NCI-H2227 treated with DMSO at 0.1 percent for 48 hours (cell line): Measurements from ENCODE around the gene EMC1.
"Not testable (repeated sequence)": the region's sequence is repeated elsewhere in the genome, so short reads cannot be mapped to it uniquely, and the experiment has no call there.

Experiments
- DNase-seq: peaks from one replicate; lab custom pipeline; 2025; lab: John Stamatoyannopoulos, UW

Gene EMC1

GRCh38 chr1:19260211-19261138 is 9.2 kb upstream of the EMC1 start:
- DNase-seq = peak; percentile 29

- no peak for DNase-seq
Measured at GRCh38 chr1:19258353-19258752, 7.0 kb upstream of the EMC1 start.

- no peak for DNase-seq
Measured at GRCh38 chr1:19257178-19257914, 6.0 kb upstream of the EMC1 start.

- DNase-seq = not testable (repeated sequence)
Measured at GRCh38 chr1:19256301-19256700, 5.0 kb upstream of the EMC1 start.

- no peak for DNase-seq
Measured at GRCh38 chr1:19255288-19255687, 4.0 kb upstream of the EMC1 start.

- no peak for DNase-seq
Measured at GRCh38 chr1:19254416-19254815, 3.1 kb upstream of the EMC1 start.

DNA sequence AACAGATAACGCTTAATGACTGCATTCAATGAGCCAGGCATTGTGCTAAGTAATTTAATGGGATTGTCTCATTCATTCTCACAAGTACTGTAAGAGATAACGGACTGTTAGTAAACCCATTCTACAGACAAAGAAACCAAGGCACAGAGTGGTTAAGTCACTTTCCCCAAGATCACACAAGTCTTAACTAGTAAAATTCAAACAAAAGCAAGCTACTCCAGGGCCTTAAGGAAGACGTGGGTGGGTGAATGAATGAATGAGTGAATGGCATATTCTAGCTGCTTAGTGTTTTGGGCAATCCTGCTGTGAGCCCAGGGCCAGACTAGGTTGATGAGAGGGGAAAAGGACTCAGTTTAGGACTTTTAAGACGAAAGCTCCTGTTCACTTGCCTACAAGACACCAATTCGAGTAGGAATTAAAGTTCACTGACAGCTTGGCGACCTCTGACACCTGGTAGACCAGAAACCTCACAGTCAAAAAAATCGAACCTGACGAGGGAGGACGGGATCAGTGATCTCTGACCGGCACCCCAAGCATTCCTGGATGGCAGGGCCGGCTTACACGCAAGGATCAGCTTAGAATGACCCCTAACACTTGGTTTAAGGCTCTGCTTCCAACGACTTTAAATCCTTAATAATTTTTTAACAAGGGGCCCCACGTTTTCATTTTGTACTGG is 557 bp downstream of the EMC1 start:
- no peak for DNase-seq

DNA sequence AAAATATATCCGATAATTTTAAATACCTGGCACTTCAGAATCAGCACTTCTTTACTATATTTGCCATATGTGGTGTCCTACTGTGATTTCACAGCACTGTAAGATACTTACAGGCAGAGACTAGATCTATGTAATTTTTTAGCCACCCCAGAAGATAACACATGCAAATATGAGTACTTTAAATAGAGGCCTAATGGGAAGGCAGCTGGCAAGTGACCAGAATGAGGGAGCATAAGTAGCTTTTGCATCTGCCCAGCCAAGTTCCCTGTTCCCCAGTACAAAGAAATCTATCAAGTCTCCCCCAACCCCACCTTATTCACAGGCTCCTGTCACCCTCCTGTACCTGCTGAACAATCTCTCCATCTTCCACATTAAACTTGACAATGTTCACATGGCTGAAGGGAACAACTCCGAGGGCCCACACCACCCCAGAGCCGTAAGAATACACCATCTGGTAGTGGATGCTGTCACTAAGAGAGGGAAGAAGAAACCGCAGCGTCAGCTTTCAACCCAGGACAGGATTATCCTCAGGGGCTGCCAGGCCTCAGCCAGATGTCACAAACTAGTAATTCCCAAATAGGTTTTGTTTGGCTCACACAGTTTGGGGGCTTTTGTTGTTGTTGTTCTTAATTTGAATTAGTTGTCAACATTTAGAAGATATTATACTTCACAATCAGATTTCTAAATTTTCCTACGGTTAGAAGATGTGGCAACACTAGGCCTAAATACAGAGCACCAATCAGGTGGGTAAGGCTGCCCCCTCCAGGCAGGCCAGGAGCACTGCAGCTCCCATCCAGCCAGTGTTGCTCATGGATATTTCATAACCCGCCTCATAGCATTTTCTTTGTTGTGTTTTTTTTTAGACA is 10.4 kb downstream of the EMC1 start:
- peak; percentile 37 for DNase-seq

GRCh38 chr1:19239876-19240275 is 11.4 kb downstream of the EMC1 start:
- no peak for DNase-seq

DNA sequence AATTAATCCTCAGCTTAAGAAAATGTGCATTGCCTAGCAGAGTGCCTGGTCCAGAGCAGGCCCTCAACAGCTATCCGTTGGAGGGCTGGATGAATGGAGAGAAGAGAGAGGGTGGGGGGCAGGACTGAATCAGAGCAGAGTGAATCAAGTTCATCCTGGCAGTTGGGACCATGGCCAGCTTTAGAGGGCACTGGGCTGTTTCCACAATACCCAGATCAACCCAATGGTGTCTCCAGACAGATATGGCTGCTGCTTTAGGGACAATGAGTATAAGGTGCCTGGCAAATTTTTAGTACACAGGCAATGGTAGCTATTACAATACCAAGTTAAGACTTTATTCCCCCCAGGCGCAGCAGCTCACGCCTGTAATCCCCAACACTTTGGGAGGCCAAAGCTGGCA is 17.1 kb downstream of the EMC1 start:
- no peak for DNase-seq

GRCh38 chr1:19232524-19232846 is 18.8 kb downstream of the EMC1 start:
- no peak for DNase-seq

GRCh38 chr1:19231736-19232523 is 19.4 kb downstream of the EMC1 start:
- not testable (repeated sequence) for DNase-seq

DNA sequence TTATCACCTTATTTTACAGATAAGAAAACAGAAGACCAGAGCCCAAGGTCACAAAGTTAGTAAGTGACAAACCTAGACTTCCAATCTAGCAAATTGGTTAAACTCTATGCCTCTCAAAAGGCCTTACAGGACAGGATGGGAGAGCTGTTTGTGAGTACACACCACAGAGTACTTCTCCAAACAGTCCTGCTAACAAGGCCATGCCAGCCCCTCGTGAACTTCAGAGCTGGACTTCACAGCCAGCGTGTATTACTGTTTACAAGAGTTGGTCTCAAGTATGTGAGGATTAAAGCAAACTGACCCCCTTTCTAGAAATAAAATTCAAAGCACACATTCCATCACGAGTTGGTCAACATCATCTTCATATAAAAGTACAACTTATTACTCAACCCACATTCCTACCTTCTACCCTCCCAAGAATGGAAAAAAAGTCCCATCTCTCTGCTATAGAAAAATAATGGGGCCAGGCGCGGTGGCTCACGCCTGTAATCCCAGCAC is 21.4 kb downstream of the EMC1 start:
- no peak for DNase-seq

DNA sequence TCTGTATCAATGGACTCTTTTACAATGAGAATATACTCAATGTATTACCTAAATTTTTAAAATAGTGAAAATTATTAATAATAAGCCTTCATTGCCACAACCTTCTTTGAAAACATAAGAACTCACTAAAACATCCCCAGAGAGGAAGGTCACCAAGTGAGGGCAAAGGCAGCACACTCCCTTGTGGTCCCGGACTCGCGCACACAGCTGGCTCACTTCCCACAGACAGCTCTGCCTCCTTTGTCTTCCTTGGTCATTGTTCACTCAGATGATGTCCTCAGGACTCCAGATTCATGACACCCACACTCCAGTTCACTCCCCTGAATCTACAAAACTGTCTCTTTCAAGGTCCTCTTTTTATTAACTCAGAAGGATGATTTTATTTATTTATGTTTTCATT is 22.1 kb downstream of the EMC1 start:
- DNase-seq = no peak

DNA sequence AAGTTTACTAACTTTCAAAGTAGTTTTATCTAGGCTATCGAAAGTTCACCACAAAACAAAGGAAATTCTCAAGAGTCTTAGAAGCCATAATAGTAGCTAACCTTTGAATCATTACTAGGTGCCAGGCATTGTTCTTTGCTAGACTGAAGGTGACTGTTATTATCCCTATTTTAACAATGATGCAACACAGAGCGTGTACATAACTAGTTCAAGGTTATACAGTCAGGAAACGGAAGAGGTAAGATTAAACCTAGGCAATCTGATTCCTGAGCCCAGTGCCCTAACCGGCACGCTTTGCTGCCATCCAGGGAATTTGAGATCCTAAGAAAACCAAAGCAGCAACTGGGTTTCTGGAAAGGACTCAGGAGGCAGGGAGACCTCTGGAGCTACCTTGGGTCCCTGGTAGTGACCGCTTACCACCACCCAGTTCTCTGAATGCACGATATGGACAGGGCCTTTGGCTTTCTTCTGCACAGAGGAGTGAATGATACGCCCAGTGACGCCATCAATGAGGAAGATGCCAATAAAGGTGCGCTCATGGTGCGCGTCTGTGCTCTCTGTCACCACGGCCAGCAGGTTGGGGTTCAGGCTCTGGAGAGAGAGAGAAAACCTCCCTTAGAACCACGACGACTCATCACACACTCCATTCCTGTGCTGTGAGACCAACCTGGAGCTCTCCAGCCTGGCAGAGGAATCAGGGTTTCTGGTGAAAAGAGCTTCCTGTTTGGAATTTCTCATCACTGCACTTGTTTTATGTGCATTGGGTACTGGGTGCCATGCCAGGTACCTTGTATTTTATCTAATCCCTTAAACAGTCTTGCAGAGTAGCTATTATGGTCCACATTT is 28.1 kb downstream of the EMC1 start:
- DNase-seq = no peak

DNA sequence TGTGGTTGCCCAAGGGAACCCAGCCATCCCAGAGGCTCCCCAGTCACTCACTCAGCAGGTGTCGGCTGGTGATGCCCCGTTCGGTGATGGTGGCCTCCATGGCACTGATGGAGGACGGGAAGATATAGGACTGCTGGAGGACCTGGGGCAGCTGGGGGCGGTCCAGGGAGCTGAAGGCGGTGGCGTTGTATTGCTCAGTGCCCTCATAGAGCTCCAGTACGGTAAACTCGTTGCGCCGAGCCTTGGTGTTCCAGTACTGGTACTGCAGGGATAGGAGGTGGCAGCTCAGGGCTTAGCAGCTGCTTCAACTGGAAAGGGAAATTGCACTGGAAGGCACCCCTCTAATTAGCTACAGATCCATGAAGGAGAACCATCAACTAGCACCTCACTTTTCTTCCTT is 28.8 kb downstream of the EMC1 start:
- no peak for DNase-seq

GRCh38 chr1:19220991-19221390 is 30.3 kb downstream of the EMC1 start:
- DNase-seq = no peak

DNA sequence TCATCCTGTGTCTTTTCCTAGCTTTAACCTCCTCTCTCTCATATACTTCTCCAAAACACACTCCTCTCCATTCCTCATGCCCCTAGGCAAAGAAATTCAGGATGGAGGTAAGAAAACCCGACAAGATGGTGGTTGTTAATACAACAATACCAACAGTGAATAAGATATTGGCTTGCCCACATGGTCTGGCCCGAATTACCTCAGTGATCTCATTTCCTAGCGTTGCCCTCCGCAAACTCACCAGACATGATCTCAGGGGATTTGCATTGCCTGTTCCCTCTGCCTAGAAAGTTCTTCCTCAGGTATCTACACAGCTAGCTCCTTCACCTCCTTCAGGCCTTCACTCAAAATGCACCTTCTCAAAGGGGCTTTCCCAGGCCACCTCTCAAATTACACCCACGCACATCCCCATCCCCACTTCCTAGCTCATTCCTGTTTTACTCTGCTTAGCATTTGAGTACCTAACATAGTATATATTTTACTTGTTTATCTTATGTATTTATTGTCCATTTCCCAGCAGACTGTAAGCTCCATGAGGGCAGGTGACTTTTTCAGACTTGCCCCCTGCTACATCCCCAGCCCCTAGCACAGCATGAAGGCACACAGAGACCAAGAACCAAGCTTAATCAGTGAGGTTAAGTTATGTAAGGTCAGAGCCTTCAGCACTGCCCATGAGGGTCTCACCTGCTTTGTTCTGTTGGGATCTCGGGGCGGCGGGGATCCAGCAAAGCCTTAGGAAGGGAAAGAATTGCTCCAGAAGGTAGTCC is 31.1 kb downstream of the EMC1 start:
- DNase-seq = no peak

DNA sequence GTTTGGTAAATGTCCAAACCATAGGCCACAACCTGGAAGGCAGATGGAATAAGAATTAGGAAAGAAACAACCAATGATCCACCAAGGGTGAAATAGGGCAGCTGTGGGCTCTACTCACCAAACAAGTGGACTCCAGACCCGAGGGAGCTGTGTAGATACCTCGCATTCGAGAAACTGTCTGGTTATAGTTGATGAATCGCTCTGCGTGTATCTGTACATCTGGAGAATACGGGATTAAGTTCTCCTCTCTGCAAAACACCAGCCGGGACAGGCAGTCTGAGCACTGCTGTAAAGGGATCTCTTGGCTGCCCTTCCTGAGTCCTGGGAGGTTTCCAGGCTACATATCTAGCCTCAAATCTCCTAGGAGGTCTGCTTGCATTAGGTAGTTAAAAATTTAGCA is 31.9 kb downstream of the EMC1 start:
- no peak for DNase-seq
